Caco-2 (cell line): ENCODE data around the gene EXOC6B. TPM values are rescaled to one million over a fixed set of nuclear protein-coding genes. Genes with fewer than 3 reads are reported as not detected.

Experiments used
- BruUV-seq: library from RNA; stranded (reverse); fragments of 400-500 nt; replicated peaks from 2 replicates; lab custom pipeline; 2021; lab: Mats Ljungman, UMichigan
- CTCF ChIA-PET: fragments of 300-600 bp; sonication (Branson Sonifier 250); formaldehyde crosslinking; loops from one replicate; lab custom pipeline; 2022; ENCODE audit warnings: antibody characterized with exemption; lab: Charles Lee
- POLR2A ChIA-PET: fragments of 300-600 bp; sonication (Branson Sonifier 250); formaldehyde crosslinking; loops from one replicate; lab custom pipeline; 2022; ENCODE audit warnings: antibody characterized with exemption; lab: Charles Lee
- DNase-seq, 2 experiments: peaks; one replicate each; pipeline versions ENCODE4 v3.0.0 to v3.0.0-alpha.2; 2020 to 2022
- H3K27me3 ChIP-seq: replicated peaks from 2 replicates; pipeline ENCODE4 v1.6.0; 2011; ENCODE audit warnings: low read length; ENCODE audit not compliant: control insufficient read depth, insufficient read depth
- H3K36me3 ChIP-seq: 2 replicates; pipeline ENCODE4 v1.5.1; 2011; ENCODE audit warnings: low read length; ENCODE audit not compliant: control insufficient read depth, insufficient read depth
- H3K4me1 ChIP-seq: fragments of 250-450 bp; sonication (Bioruptor Pico); 2 replicates; pipeline ENCODE4 v1.5.1; 2020; ENCODE audit warnings: mild to moderate bottlenecking
- H3K4me3 ChIP-seq: 2 replicates; pipeline ENCODE4 v1.5.1; 2011; ENCODE audit warnings: low read depth, mild to moderate bottlenecking, control low read depth, low read length
- H3K9me3 ChIP-seq: fragments of 250-450 bp; sonication (Bioruptor Pico); 2 replicates; pipeline ENCODE4 v1.5.1; 2020; ENCODE audit warnings: mild to moderate bottlenecking, moderate library complexity
- H3K27ac Mint-ChIP-seq: one replicate; pipeline ENCODE4 v1.8.0; 2022; ENCODE audit warnings: mixed read lengths; ENCODE audit not compliant: unreplicated experiment
- H3K27me3 Mint-ChIP-seq: one replicate; pipeline ENCODE4 v1.8.0; 2022; ENCODE audit warnings: mixed read lengths; ENCODE audit not compliant: insufficient read depth, unreplicated experiment
- H3K36me3 Mint-ChIP-seq: one replicate; pipeline ENCODE4 v1.8.0; 2022; ENCODE audit warnings: mild to moderate bottlenecking, mixed read lengths; ENCODE audit not compliant: insufficient read depth, unreplicated experiment
- H3K4me1 Mint-ChIP-seq: one replicate; pipeline ENCODE4 v1.8.0; 2022; ENCODE audit warnings: low read depth, mixed read lengths; ENCODE audit not compliant: unreplicated experiment
- H3K4me3 Mint-ChIP-seq: one replicate; pipeline ENCODE4 v1.8.0; 2022; ENCODE audit warnings: mild to moderate bottlenecking, moderate library complexity, mixed read lengths; ENCODE audit not compliant: unreplicated experiment
- H3K9me3 Mint-ChIP-seq: one replicate; pipeline ENCODE4 v1.8.0; 2022; ENCODE audit warnings: mixed read lengths; ENCODE audit not compliant: unreplicated experiment
- CTCF ChIP-seq, 2 experiments: fragments of 200-600 bp in 1 of 2; IDR thresholded peaks; 1 replicate in 1 of 2; 2 replicates in 1 of 2; pipeline versions ENCODE4 v1.5.1 to v1.8.0; 2011 to 2022; ENCODE audit warnings: antibody characterized with exemption in 1 of 2, control low read depth in 1 of 2, inconsistent platforms in 1 of 2, low read depth in 1 of 2, low read length in 1 of 2, mild to moderate bottlenecking in 1 of 2, moderate library complexity in 1 of 2; ENCODE audit not compliant: insufficient read depth in 1 of 2, severe bottlenecking in 1 of 2, unreplicated experiment in 1 of 2
- intact Hi-C: fragments of 100-400 bp; cut with micrococcal nuclease; formaldehyde crosslinking; loops from one replicate; pipeline ENCODE4 v1.10.0; 2022; ENCODE audit not compliant: unreplicated experiment
- total RNA-seq: library from RNA; stranded (reverse); gene quantifications from 2 replicates; pipeline ENCODE4 v1.2.3, GENCODE V29; 2022

The EXOC6B gene
- total RNA-seq, 1 experiment from 2014 or later, result 36.1 TPM

GRCh38 chr2:72153924-72154323 lies 671.9 kb downstream of the EXOC6B start:
- intact Hi-C loops, result loop anchor here (5.0 kb wide), 2 partner anchors 282 to 542 kb away; no protein-coding TSS in a partner anchor
- Histone ChIP-seq H3K36me3 (no peaks in the 10 kb centered on the region), H3K4me1 (peaks cover 17% of the 10 kb centered on the region), H3K27me3 (peaks cover 6% of the 10 kb centered on the region), H3K4me3 (no peak overlapping the region), H3K9me3 (no peaks in the 10 kb centered on the region)
- H3K9me3 Mint-ChIP-seq, result no peaks in the 10 kb centered on the region
- H3K27ac Mint-ChIP-seq, result no peak overlapping the region
- no peaks in the 10 kb centered on the region for H3K4me1 Mint-ChIP-seq
- ChIA-PET CTCF (interaction anchor here (0.5 kb wide), 1 partner anchor 780 kb away, joined by 3 read pairs; no protein-coding TSS in a partner anchor), POLR2A (no interaction called here)
- H3K36me3 Mint-ChIP-seq, result no peaks in the 10 kb centered on the region
- TF ChIP-seq CTCF (IDR thresholded peaks at IDR 0.05; ENCODE audit: insufficient read depth in 1 of 2, low read depth in 1 of 2, low read length in 1 of 2, severe bottlenecking in 1 of 2, unreplicated experiment in 1 of 2), result no peak
- H3K4me3 Mint-ChIP-seq, result no peak overlapping the region
- BruUV-seq, result no TSS peak
- H3K27me3 Mint-ChIP-seq, result peaks cover 18% of the 10 kb centered on the region
- no peak for DNase-seq

- DNase-seq, result peak in 1 of 2 experiments; percentile 33
Observed at GRCh38 chr2:72153026-72153791, 672.6 kb downstream of the EXOC6B start.

More at GRCh38 chr2:72153026-72153791, 672.6 kb downstream of the EXOC6B start:
- no peak overlapping the region for H3K4me3 ChIP-seq
- H3K9me3 Mint-ChIP-seq, result no peaks in the 10 kb centered on the region
- BruUV-seq, result no TSS peak
- H3K9me3 ChIP-seq, result no peaks in the 10 kb centered on the region
- no peak for TF ChIP-seq CTCF (IDR thresholded peaks at IDR 0.05; ENCODE audit: insufficient read depth in 1 of 2, low read depth in 1 of 2, low read length in 1 of 2, severe bottlenecking in 1 of 2, unreplicated experiment in 1 of 2)
- peaks cover 15% of the 10 kb centered on the region for H3K27me3 Mint-ChIP-seq
- no peaks in the 10 kb centered on the region for H3K36me3 ChIP-seq
- H3K4me1 ChIP-seq, result peaks cover 17% of the 10 kb centered on the region
- no peaks in the 10 kb centered on the region for H3K36me3 Mint-ChIP-seq
- intact Hi-C loops, result loop anchor here (5.0 kb wide), 2 partner anchors 281 to 541 kb away; no protein-coding TSS in a partner anchor
- CTCF ChIA-PET, result interaction anchor here (0.5 to 5.0 kb wide), 4 partner anchors 117 to 781 kb away, joined by 3 to 82 read pairs (median 4); no protein-coding TSS in a partner anchor
- H3K27me3 ChIP-seq, result peaks cover 6% of the 10 kb centered on the region
- POLR2A ChIA-PET, result no interaction called here
- H3K4me3 Mint-ChIP-seq, result no peak overlapping the region
- H3K4me1 Mint-ChIP-seq, result no peaks in the 10 kb centered on the region
- H3K27ac Mint-ChIP-seq, result no peak overlapping the region
